SK-N-MC (cell line): ENCODE data around the gene EHD4.

ENCODE experiments used
- DNase-seq: peaks from one replicate; pipeline ENCODE4 v3.0.0-alpha.2; 2011; ENCODE audit warnings: low read depth, low spot score
- H3K27ac ChIP-seq: fragments of 200-600 bp; sonication (generic); 2 replicates; pipeline ENCODE4 v1.5.1; 2016; ENCODE audit warnings: mixed run types
- H3K36me3 ChIP-seq: fragments of 200-600 bp; sonication (generic); 2 replicates; pipeline ENCODE4 v1.6.1; 2017; ENCODE audit warnings: antibody characterized with exemption, low read length, mixed read lengths; ENCODE audit not compliant: insufficient read depth
- H3K4me3 ChIP-seq: fragments of 200-600 bp; sonication (generic); 2 replicates; pipeline ENCODE4 v1.5.1; 2016
- H3K9ac ChIP-seq: fragments of 200-600 bp; sonication (generic); 2 replicates; pipeline ENCODE4 v1.8.0; 2017; ENCODE audit warnings: mixed run types, mixed read lengths; ENCODE audit not compliant: insufficient read length
- H3K9me3 ChIP-seq: fragments of 200-600 bp; sonication (generic); 2 replicates; pipeline ENCODE4 v1.6.1; 2017; ENCODE audit warnings: low read depth, mild to moderate bottlenecking, antibody characterized with exemption, low read length, moderate library complexity, mixed read lengths
- EZH2 ChIP-seq: fragments of 200-600 bp; sonication (generic); IDR thresholded peaks from one replicate; pipeline ENCODE4 v1.6.1; 2017; ENCODE audit warnings: antibody characterized with exemption
- FOXP2 ChIP-seq: optimal IDR thresholded peaks from 2 replicates; pipeline ENCODE3; 2011; ENCODE audit warnings: mild to moderate bottlenecking, moderate library complexity; ENCODE audit not compliant: insufficient read depth; ENCODE audit errors: extremely low read length, control extremely low read depth
- POLR2AphosphoS5 ChIP-seq: IDR thresholded peaks from 2 replicates; pipeline ENCODE4 v1.6.1; 2012; ENCODE audit warnings: mild to moderate bottlenecking, low read depth, low read length, borderline replicate concordance

EHD4 gene

DNA sequence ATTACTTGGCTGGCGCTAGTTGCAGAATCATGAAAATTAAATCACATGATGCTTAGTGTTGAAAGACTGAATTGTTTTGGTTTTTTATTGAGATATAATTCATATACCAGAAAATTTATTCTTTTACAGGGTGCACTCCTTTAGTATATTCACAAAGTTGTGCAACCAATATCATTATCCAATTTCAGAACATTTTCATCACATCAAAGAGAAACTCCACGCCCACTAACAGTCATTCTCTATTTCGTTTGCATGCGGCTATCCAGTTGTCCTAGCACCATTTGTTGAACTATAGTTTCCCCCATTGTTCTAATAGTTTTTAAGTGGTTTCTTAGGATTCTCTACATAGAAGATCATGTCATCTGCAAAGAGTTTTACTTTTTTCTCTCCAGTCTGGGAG lies 3.7 kb downstream of the EHD4 start:
- Histone ChIP-seq H3K9me3 (no peaks in the 10 kb centered on the region), H3K9ac (no peak overlapping the region), H3K36me3 (no peaks in the 10 kb centered on the region), H3K27ac (no peak overlapping the region), H3K4me3 (no peak overlapping the region)
- DNase-seq: no peak
- TF ChIP-seq FOXP2 (no peak), POLR2AphosphoS5 (no peak), EZH2 (no peak)

DNA sequence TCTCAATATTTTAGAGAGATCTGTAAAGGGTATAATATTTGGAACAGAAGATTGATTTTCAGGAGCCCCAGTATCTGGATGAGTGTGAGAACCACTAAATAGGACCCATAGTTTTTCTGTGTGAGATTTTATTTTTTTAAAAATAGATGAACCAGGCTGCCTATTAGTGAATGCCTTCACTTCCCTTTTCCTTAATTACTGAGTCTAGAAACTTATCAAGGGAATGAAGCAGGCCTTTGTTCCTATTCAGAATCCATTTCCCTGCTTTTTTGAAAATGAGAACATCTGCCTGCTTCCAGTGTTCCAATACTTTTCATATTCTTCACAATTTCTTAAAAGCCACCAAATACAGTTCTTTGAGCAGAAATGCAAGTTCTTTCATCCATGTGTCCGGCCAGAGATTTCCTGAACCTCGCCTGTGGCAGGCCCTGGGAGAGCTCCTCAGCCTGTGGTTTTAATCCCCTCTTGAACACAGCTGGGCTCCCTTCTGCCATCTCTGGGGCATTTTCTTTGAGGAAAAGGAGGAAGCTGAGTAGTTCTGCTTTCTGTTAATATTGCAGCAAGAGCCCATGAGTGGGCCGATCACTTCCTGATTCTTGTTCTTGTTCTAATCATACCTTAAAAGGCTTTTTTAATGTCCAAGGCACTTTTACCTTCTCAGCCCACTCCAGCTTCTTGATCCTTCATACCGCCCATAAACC lies 4.7 kb downstream of the EHD4 start:
- DNase-seq: no peak
- TF ChIP-seq POLR2AphosphoS5: no peak
- Histone ChIP-seq H3K36me3 (no peaks in the 10 kb centered on the region), H3K9me3 (no peaks in the 10 kb centered on the region), H3K4me3 (no peak overlapping the region), H3K9ac (no peak overlapping the region), H3K27ac (no peak overlapping the region)

DNA sequence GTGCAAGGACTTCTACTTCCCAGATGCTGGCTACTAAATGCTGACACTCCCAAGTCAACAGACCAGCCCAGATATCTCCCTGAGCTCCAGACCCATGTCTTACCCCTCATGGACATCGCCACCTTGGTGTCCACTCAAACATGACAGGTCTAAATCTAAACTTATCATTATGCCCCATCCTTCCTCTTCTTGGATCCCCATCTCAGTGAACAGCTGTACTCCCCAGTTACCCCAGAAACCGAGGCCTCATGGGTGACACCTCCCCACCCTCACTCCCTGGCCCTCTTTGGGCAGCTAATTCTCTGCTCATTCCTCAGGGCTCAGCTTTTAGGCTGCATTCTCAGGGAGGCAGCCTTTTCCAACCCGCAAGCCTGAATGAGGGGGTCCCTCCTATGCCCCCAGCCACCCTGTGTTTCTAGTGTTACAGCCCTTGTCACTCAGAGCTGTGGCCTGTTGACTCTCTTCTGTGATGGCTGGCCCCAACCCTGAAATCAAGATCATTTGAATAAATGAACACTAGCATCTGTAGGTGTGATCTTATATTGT lies 5.4 kb downstream of the EHD4 start:
- no peak overlapping the region for H3K27ac ChIP-seq

DNA sequence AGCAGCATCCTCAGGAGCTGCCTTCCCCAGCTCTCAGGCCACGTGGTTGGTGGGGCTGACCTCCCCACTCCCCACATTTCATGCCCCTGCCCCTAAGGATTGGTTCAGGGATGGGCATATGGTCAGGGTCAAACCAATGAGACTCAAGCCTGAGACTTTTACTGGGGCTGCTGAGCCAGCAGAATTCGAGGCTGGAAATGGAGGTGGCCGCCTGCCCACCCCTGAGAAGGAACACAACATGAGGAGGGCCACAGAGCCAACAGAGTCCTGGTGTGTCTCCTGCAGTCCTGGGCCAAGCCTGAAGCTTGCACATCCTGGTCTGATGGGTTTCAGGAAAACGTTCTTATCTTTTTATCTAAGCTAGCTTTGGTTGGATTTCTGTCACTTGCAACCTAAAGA lies 5.9 kb downstream of the EHD4 start:
- no peaks in the 10 kb centered on the region for H3K9me3 ChIP-seq
- TF ChIP-seq FOXP2 (no peak), POLR2AphosphoS5 (no peak), EZH2 (no peak)
- no peaks in the 10 kb centered on the region for H3K36me3 ChIP-seq
- no peak for DNase-seq
- no peak overlapping the region for H3K27ac ChIP-seq
- no peak overlapping the region for H3K9ac ChIP-seq
- H3K4me3 ChIP-seq: no peak overlapping the region

More for the DNA sequence above, 5.4 kb downstream of the EHD4 start:
- H3K9ac ChIP-seq: no peak overlapping the region
- H3K4me3 ChIP-seq: no peak overlapping the region
- TF ChIP-seq FOXP2: no peak
- no peak for TF ChIP-seq EZH2
- no peak for TF ChIP-seq POLR2AphosphoS5
- H3K36me3 ChIP-seq: no peaks in the 10 kb centered on the region
- no peak for DNase-seq
- H3K9me3 ChIP-seq: no peaks in the 10 kb centered on the region

DNA sequence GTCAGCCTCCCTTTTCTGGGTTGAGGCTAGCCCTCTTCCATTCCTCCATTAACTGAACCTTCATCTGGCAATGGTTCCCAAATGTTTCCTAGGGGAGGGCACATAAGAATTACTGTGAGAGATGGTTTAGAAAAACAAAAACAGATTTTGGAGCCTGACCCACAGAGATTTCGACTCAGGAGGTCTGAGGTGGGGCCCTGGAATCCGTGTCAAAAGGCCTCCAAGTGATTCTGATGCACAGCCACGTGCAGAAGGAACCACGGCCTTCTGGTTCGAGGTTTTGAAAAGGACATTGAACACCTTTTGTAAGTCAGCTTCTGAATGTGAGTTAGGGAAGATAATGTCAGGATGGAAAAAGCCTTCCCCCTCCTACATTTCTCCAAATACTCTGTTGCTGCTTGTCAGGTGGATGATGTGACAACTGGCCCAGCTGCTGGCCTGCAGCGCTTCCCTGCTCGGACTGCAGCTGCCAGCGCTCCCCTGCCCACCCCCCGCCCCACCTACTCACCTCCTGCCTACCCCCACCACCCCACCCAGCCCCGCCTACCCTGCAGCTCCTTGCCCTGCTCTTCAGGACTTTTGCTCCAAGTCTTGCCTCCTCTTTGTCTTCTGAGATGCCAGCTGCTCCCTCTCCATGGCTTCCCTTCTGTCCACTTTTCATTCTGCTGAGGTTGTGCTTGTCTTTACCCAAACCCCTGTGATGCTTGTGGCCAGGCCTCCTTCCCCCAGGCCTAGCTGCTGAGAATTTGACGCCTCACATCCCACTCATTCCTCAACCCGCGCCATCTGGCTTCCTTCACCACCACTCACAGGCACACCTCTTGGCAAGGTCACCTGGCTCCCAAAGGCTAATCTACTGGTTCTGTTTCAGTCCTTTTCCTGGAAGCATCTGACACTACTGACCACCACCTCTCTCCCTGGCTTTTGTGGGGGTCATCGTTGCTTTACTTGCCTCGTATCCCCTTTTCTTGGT lies 6.6 kb downstream of the EHD4 start:
- no peak for DNase-seq
- TF ChIP-seq FOXP2: no peak
- TF ChIP-seq EZH2: no peak
- no peak for TF ChIP-seq POLR2AphosphoS5
- H3K4me3 ChIP-seq: no peak overlapping the region
- no peaks in the 10 kb centered on the region for H3K36me3 ChIP-seq
- no peak overlapping the region for H3K27ac ChIP-seq
- no peak overlapping the region for H3K9ac ChIP-seq
- no peaks in the 10 kb centered on the region for H3K9me3 ChIP-seq

DNA sequence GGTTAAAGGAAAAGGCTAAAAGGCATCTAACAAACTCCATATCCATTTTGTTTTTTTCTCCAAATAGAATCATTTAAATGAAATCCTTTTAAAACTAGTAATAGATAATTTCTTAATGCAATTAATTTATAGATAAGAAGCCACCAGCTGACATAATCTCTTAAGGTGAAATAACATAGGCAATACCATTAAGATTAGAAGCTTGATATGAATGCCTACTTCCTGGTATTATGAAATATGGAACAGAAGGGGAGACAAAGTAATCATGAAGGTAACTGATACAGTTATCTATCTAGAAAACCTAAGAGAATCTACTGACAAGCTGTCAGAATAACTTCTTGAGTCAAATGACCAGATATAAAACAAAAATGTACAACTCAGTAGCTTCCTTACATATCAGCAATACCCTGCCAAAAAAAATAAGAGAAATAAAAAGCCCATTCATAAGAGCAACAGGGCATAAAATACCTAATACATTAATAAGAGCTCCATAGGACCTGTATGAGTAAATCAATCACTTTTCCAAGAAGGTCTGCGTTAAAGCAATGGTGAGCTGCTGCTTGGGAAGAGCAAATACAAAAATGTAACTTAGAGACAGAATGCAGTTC lies 10.7 kb downstream of the EHD4 start:
- Histone ChIP-seq H3K27ac (no peak overlapping the region), H3K4me3 (no peak overlapping the region), H3K9me3 (no peaks in the 10 kb centered on the region), H3K36me3 (no peaks in the 10 kb centered on the region), H3K9ac (no peak overlapping the region)
- TF ChIP-seq EZH2: no peak
- no peak for TF ChIP-seq FOXP2
- no peak for TF ChIP-seq POLR2AphosphoS5
- DNase-seq: no peak

DNA sequence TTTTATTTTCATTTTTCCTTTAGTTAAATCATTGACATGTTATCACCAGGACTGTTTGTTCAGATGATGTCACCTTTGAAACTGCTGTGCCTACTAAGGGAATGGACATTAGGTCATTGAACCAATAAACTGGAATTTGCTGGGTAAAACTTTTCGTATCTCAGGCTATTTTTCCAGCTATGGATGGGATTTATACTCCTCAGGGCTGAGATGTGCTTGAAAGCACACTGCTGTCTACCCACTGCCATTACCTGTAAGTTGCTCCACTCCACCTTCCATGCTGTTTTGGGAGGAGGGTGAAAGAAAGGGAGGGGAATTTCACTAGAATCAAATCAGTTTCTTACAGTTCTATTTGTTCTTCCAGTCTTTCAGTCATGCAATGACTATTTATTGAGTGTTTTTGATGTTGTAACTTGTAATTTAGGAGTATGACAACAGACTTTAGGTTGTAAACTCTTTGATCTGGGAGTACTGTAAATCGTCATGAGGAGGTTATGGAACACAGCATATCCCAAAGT lies 11.3 kb downstream of the EHD4 start:
- no peak overlapping the region for H3K9ac ChIP-seq
- H3K9me3 ChIP-seq: no peaks in the 10 kb centered on the region
- no peak overlapping the region for H3K4me3 ChIP-seq
- no peaks in the 10 kb centered on the region for H3K36me3 ChIP-seq
- no peak for TF ChIP-seq POLR2AphosphoS5
- TF ChIP-seq FOXP2: no peak
- no peak for TF ChIP-seq EZH2
- no peak overlapping the region for H3K27ac ChIP-seq
- no peak for DNase-seq

DNA sequence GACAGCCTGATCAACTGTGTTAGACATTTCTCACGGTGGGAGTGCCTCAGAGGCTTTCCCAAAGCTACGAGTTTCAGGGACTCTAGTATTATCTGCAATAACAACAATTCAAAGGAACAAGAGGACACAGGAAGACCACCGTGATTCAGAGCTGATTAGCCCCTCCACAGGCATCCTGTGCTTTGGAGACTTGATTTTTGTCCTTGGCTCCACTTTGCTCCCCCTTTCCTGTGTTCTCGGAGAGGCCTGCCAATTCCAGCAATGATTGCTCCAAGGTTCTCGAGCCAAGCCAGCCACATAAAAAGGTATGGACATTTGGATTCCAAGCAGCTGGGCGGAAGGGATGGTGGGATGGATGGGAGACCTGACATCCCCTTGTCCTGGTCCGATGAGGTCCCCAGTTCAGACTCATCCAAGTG lies 14.3 kb downstream of the EHD4 start:
- H3K27ac ChIP-seq: no peak overlapping the region
- H3K36me3 ChIP-seq: no peaks in the 10 kb centered on the region
- no peak overlapping the region for H3K4me3 ChIP-seq
- no peak overlapping the region for H3K9ac ChIP-seq
- no peaks in the 10 kb centered on the region for H3K9me3 ChIP-seq
- DNase-seq: no peak
- no peak for TF ChIP-seq FOXP2
- no peak for TF ChIP-seq POLR2AphosphoS5
- TF ChIP-seq EZH2: no peak
